Measurements from ENCODE around the gene FAM181B.

DNA sequence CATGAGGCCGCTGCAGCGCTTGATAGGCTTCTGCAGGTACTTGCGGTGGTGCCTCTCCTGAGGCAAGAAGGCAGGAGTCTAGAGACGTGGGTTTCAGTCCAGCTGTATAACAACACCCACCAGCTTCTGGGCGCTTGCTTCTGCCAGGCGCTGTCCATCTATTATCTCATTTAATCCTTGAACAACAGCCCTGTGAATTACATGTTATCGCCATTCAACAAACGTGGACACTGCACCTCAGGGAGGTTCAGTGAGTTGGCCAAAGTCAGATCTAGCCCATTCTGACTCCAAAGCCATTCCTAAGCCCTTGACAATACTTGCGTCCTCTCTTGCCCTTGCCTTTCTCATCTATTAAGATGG lies 436 bp upstream of the FAM181B start:
- TF ChIP-seq, protein P1, sequence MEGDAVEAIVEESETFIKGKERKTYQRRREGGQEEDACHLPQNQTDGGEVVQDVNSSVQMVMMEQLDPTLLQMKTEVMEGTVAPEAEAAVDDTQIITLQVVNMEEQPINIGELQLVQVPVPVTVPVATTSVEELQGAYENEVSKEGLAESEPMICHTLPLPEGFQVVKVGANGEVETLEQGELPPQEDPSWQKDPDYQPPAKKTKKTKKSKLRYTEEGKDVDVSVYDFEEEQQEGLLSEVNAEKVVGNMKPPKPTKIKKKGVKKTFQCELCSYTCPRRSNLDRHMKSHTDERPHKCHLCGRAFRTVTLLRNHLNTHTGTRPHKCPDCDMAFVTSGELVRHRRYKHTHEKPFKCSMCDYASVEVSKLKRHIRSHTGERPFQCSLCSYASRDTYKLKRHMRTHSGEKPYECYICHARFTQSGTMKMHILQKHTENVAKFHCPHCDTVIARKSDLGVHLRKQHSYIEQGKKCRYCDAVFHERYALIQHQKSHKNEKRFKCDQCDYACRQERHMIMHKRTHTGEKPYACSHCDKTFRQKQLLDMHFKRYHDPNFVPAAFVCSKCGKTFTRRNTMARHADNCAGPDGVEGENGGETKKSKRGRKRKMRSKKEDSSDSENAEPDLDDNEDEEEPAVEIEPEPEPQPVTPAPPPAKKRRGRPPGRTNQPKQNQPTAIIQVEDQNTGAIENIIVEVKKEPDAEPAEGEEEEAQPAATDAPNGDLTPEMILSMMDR (IDR thresholded peaks at IDR 0.05; ENCODE audit: poor library complexity): no peak
- TF ChIP-seq EZH2 (IDR thresholded peaks at IDR 0.05; ENCODE audit: borderline replicate concordance) (no peak), EZH2phosphoT487 (IDR thresholded peaks at IDR 0.05; ENCODE audit: low read depth, severe bottlenecking, unreplicated experiment) (no peak)

Measured in hepatocyte (in vitro differentiated cells).